ENCODE measurements around the gene ZNF746.

DNA sequence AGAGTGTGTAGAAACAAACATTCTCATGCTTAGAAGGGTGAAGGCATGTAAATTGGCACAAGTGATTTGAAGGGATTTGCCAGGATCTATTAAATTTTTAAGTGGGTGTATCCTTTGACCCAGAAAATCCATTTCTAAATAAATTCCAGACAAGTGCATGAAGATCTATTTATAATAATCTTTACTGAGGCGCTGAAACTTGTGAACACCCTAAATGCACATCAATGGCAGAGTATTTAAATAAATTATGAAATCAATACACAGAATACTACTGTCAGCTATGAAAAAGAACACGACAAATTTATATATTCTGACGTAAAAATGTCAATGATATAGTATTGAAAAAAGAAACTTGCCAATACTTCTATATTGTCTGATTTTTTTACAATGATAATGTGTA, 54.7 kb downstream of the ZNF746 start:
- no peak for TF ChIP-seq POLR2A (IDR thresholded peaks at IDR 0.05)
- TF ChIP-seq, protein P1, sequence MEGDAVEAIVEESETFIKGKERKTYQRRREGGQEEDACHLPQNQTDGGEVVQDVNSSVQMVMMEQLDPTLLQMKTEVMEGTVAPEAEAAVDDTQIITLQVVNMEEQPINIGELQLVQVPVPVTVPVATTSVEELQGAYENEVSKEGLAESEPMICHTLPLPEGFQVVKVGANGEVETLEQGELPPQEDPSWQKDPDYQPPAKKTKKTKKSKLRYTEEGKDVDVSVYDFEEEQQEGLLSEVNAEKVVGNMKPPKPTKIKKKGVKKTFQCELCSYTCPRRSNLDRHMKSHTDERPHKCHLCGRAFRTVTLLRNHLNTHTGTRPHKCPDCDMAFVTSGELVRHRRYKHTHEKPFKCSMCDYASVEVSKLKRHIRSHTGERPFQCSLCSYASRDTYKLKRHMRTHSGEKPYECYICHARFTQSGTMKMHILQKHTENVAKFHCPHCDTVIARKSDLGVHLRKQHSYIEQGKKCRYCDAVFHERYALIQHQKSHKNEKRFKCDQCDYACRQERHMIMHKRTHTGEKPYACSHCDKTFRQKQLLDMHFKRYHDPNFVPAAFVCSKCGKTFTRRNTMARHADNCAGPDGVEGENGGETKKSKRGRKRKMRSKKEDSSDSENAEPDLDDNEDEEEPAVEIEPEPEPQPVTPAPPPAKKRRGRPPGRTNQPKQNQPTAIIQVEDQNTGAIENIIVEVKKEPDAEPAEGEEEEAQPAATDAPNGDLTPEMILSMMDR (IDR thresholded peaks at IDR 0.05 in 4 of 5, conservative IDR thresholded peaks at IDR 0.05 in 1 of 5), result no peak

All from gastrocnemius medialis (tissue), 4 donors.